Fibroblast of lung (primary cell): ENCODE results near the gene SMAD2. TPM values are rescaled to one million over a fixed set of nuclear protein-coding genes. Genes with fewer than 3 reads are reported as not detected.

Source experiments
- DNase-seq, 2 donors: peaks; one replicate each; pipeline versions ENCODE4 v3.0.0 to v3.0.0-alpha.2; 2010; ENCODE audit warnings: low read depth in 2 of 2
- H2AFZ ChIP-seq: 2 replicates; pipeline ENCODE4 v1.5.1; 2012; ENCODE audit warnings: low read length, control low read depth, inconsistent platforms
- H3K27ac ChIP-seq: 2 replicates; pipeline ENCODE4 v1.5.1; 2011; ENCODE audit warnings: low read length, control low read depth; ENCODE audit not compliant: insufficient read depth
- H3K27me3 ChIP-seq: 2 replicates; pipeline ENCODE4 v1.5.1; 2011; ENCODE audit warnings: mild to moderate bottlenecking, low read length; ENCODE audit not compliant: control insufficient read depth, insufficient read depth
- H3K36me3 ChIP-seq: 2 replicates; pipeline ENCODE4 v1.5.1; 2011; ENCODE audit warnings: low read length; ENCODE audit not compliant: control insufficient read depth, insufficient read depth
- H3K4me1 ChIP-seq: 2 replicates; pipeline ENCODE4 v1.5.1; 2011; ENCODE audit warnings: low read length; ENCODE audit not compliant: control insufficient read depth, insufficient read depth; ENCODE audit errors: extremely low read depth
- H3K4me2 ChIP-seq: 2 replicates; pipeline ENCODE4 v1.5.1; 2011; ENCODE audit warnings: low read length, control low read depth; ENCODE audit not compliant: insufficient read depth; ENCODE audit errors: extremely low read depth
- H3K4me3 ChIP-seq, 4 experiments: fragments of 200-600 bp in 1 of 4; sonication (generic) in 1 of 4; replicated peaks in 1 of 4; 2 replicates each; pipeline ENCODE4 v1.5.1; 2011 to 2016; ENCODE audit warnings: low read length in 4 of 4, low read depth in 3 of 4, mild to moderate bottlenecking in 3 of 4, control low read depth in 2 of 4, inconsistent platforms in 1 of 4, mixed read lengths in 1 of 4; ENCODE audit not compliant: insufficient read depth in 1 of 4; ENCODE audit errors: control extremely low read depth in 1 of 4
- H3K79me2 ChIP-seq: 2 replicates; pipeline ENCODE4 v1.5.1; 2012; ENCODE audit warnings: mild to moderate bottlenecking, low read length, inconsistent platforms; ENCODE audit not compliant: control insufficient read depth, insufficient read depth
- H3K9ac ChIP-seq: 2 replicates; pipeline ENCODE4 v1.5.1; 2011; ENCODE audit warnings: mild to moderate bottlenecking, low read length, control low read depth; ENCODE audit not compliant: insufficient read depth
- H3K9me3 ChIP-seq: 2 replicates; pipeline ENCODE4 v1.5.1; 2012; ENCODE audit warnings: low read depth, low read length; ENCODE audit not compliant: control insufficient read depth, insufficient read depth
- H4K20me1 ChIP-seq: 2 replicates; pipeline ENCODE4 v1.5.1; 2011; ENCODE audit warnings: low read length; ENCODE audit not compliant: control insufficient read depth, insufficient read depth; ENCODE audit errors: extremely low read depth
- EZH2 ChIP-seq: IDR thresholded peaks from 2 replicates; pipeline ENCODE4 v1.5.1; 2012; ENCODE audit warnings: low read length, control low read depth, mild to moderate bottlenecking; ENCODE audit errors: missing control alignments
- polyA plus RNA-seq, 2 donors: library from polyadenylated mRNA; depleted of rRNA in 1 of 2; stranded (reverse) in 1 of 2; unstranded in 1 of 2; fragments of >200 nt; gene quantifications; 2 replicates each; pipeline ENCODE4 v1.2.1, GENCODE V29; 2011 to 2012; ENCODE audit warnings: missing spikeins in 1 of 2
- total RNA-seq: library from RNA; depleted of rRNA; stranded (reverse); fragments of >200 nt; gene quantifications from 2 replicates; pipeline ENCODE4 v1.2.1, GENCODE V29; 2014
- TF ChIP-seq, protein P1 (sequence below), 2 donors: IDR thresholded peaks in 1 of 2; conservative IDR thresholded peaks in 1 of 2; 1 replicate in 1 of 2; 2 replicates in 1 of 2; pipeline ENCODE4 v1.5.1; 2011 to 2012; ENCODE audit warnings: low read length in 2 of 2, control low read depth in 1 of 2, inconsistent platforms in 1 of 2, low read depth in 1 of 2, mild to moderate bottlenecking in 1 of 2

The SMAD2 gene
- total and polyA plus RNA-seq, 2 donors (not counting 1 experiment from before 2014, with no cell fraction given) = 76.0 to 111 TPM

DNA sequence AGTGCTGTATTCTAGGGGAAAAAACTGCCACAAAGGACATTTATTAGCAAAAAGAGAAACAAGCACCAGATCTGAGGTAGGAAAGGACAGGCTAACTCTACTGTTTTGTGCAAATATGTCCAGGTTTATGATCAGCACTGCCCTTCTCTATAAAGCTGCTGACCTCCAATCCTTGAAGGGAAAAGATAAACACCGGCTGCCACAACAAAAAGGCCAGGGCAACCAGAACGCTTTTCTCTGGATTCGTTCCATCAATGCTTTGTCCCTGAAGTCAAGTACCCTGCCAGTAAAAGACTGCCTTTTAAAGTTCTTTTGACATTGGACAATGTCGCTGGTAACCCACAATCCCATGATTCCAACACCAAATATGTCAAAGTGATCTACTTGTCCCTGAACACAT is 21.0 kb downstream of the SMAD2 start:
- H3K4me1 ChIP-seq = no peaks in the 10 kb centered on the region
- no peaks in the 10 kb centered on the region for H3K36me3 ChIP-seq
- H3K9me3 ChIP-seq = no peaks in the 10 kb centered on the region
- H3K27ac ChIP-seq = no peak overlapping the region
- no peak for TF ChIP-seq EZH2
- TF ChIP-seq, protein P1, sequence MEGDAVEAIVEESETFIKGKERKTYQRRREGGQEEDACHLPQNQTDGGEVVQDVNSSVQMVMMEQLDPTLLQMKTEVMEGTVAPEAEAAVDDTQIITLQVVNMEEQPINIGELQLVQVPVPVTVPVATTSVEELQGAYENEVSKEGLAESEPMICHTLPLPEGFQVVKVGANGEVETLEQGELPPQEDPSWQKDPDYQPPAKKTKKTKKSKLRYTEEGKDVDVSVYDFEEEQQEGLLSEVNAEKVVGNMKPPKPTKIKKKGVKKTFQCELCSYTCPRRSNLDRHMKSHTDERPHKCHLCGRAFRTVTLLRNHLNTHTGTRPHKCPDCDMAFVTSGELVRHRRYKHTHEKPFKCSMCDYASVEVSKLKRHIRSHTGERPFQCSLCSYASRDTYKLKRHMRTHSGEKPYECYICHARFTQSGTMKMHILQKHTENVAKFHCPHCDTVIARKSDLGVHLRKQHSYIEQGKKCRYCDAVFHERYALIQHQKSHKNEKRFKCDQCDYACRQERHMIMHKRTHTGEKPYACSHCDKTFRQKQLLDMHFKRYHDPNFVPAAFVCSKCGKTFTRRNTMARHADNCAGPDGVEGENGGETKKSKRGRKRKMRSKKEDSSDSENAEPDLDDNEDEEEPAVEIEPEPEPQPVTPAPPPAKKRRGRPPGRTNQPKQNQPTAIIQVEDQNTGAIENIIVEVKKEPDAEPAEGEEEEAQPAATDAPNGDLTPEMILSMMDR (conservative IDR thresholded peaks at IDR 0.05 in 1 of 2, IDR thresholded peaks at IDR 0.05 in 1 of 2; ENCODE audit: low read depth in 1 of 2, low read length in 2 of 2) = no peak
- H3K4me3 ChIP-seq = no peak overlapping the region
- no peak overlapping the region for H2AFZ ChIP-seq
- no peak for DNase-seq
- no peaks in the 10 kb centered on the region for H3K27me3 ChIP-seq
- H4K20me1 ChIP-seq = no peaks in the 10 kb centered on the region
- peaks cover 66% of the 10 kb centered on the region for H3K79me2 ChIP-seq
- no peak overlapping the region for H3K9ac ChIP-seq
- H3K4me2 ChIP-seq = no peak overlapping the region

DNA sequence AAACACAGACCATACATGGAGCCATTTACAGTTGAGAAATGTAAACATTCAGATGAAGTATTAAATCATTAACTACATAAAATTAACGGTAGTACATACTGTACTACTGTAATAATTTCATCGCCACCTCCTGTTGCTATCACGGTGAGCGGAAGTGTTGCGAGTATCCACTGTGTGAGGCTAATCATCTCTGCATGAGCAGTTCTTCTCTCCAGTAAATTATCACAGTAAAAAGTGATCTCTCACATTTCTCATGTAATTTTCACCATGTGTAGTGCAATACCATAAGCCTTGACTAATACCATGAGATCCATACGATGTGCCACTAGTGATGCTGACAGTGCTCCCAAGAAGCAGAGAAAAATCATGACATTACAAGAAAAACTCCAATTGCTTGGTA is 21.9 kb downstream of the SMAD2 start:
- H3K27me3 ChIP-seq = no peaks in the 10 kb centered on the region
- no peaks in the 10 kb centered on the region for H3K9me3 ChIP-seq
- no peak overlapping the region for H3K4me3 ChIP-seq
- H2AFZ ChIP-seq = no peak overlapping the region
- H3K4me2 ChIP-seq = no peak overlapping the region
- TF ChIP-seq EZH2 = no peak
- TF ChIP-seq, protein P1 (conservative IDR thresholded peaks at IDR 0.05 in 1 of 2, IDR thresholded peaks at IDR 0.05 in 1 of 2; ENCODE audit: low read depth in 1 of 2, low read length in 2 of 2) = no peak
- no peaks in the 10 kb centered on the region for H3K36me3 ChIP-seq
- H3K27ac ChIP-seq = no peak overlapping the region
- no peaks in the 10 kb centered on the region for H3K4me1 ChIP-seq
- no peak for DNase-seq
- H3K9ac ChIP-seq = no peak overlapping the region
- peaks cover 65% of the 10 kb centered on the region for H3K79me2 ChIP-seq
- H4K20me1 ChIP-seq = no peaks in the 10 kb centered on the region

DNA sequence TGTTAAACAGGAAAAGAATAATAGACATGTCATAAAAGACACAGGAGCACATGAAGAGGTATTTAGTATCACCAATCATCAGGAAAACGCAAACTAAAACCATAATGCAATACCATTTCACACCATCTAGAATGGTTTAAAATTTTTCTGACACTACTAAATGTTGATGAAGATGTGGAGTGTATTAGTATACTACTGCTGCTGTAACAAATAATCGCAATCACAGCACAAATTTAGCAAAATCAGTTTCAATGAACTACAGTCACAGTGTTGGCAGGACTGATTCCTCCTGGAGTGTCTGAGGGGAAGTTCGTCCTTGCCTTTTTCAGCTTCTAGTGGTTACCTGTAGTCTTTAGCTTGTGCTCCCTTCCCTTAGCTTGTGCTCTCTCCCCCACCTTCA is 24.1 kb downstream of the SMAD2 start:
- no peak overlapping the region for H2AFZ ChIP-seq
- H3K9me3 ChIP-seq = no peaks in the 10 kb centered on the region
- H3K79me2 ChIP-seq = peaks cover 66% of the 10 kb centered on the region
- no peak overlapping the region for H3K4me3 ChIP-seq
- no peak for DNase-seq
- H3K36me3 ChIP-seq = no peaks in the 10 kb centered on the region
- TF ChIP-seq EZH2 = no peak
- TF ChIP-seq, protein P1 (conservative IDR thresholded peaks at IDR 0.05 in 1 of 2, IDR thresholded peaks at IDR 0.05 in 1 of 2; ENCODE audit: low read depth in 1 of 2, low read length in 2 of 2) = no peak
- H4K20me1 ChIP-seq = no peaks in the 10 kb centered on the region
- H3K9ac ChIP-seq = no peak overlapping the region
- no peak overlapping the region for H3K4me2 ChIP-seq
- H3K27ac ChIP-seq = no peak overlapping the region
- H3K4me1 ChIP-seq = no peaks in the 10 kb centered on the region
- H3K27me3 ChIP-seq = no peaks in the 10 kb centered on the region
